Neutrophil (primary cell): ENCODE data around the gene ZNF14.
"Not testable (repeated sequence)": the region's sequence is repeated elsewhere in the genome, so short reads cannot be mapped to it uniquely, and the experiment has no call there.

Source experiments
- H3K27ac ChIP-seq: fragments of 200-600 bp; sonication (generic); 2 replicates; pipeline ENCODE4 v1.5.1; 2016; ENCODE audit warnings: mild to moderate bottlenecking, moderate library complexity
- H3K27me3 ChIP-seq: fragments of 200-600 bp; sonication (generic); 2 replicates; pipeline ENCODE4 v1.6.0; 2016; ENCODE audit warnings: mild to moderate bottlenecking
- H3K36me3 ChIP-seq: fragments of 200-600 bp; sonication (generic); 2 replicates; pipeline ENCODE4 v1.5.1; 2017
- H3K4me1 ChIP-seq, 2 experiments: fragments of 200-600 bp in 1 of 2; sonication (generic) in 1 of 2; 1 replicate in 1 of 2; 2 replicates in 1 of 2; pipeline versions ENCODE4 v1.5.1 to v1.6.1; 2013 to 2016; ENCODE audit warnings: low read depth in 1 of 2, low read length in 1 of 2, mild to moderate bottlenecking in 1 of 2, moderate library complexity in 1 of 2; ENCODE audit not compliant: control insufficient read depth in 1 of 2, insufficient read depth in 1 of 2
- H3K4me3 ChIP-seq, 2 experiments: fragments of 200-600 bp in 1 of 2; sonication (generic) in 1 of 2; 1 replicate in 1 of 2; 2 replicates in 1 of 2; pipeline ENCODE4 v1.5.1; 2013 to 2016; ENCODE audit warnings: low read depth in 1 of 2, low read length in 1 of 2, mild to moderate bottlenecking in 1 of 2, moderate library complexity in 1 of 2
- H3K9me3 ChIP-seq: fragments of 200-600 bp; sonication (generic); 2 replicates; pipeline ENCODE4 v1.5.1; 2016
- TF ChIP-seq, protein P1 (sequence below): fragments of 200-600 bp; sonication (generic); IDR thresholded peaks from 2 replicates; pipeline ENCODE4 v1.5.1; 2016; ENCODE audit warnings: antibody characterized with exemption

The ZNF14 gene

DNA sequence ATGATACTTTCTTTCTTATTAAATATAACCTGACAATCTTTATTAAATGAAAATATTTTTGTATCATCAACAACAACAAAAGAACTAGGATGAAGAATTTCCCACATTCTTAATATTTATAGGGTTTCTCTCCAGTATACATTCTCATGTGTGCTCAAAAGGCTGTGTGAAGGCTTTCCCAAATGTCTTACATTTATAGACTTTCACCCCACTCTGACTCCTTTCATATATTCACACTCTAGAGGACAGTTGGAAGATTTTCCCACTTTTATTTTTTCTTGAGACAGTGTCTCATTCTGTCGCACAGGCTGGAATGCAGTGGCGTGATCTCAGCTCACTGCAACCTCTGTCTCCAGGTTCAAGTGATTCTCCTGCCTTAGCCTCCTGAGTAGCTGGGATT lies 22.4 kb downstream of the ZNF14 start:
- H3K27ac ChIP-seq = no peak overlapping the region
- no peaks in the 10 kb centered on the region for H3K4me1 ChIP-seq
- TF ChIP-seq, protein P1, sequence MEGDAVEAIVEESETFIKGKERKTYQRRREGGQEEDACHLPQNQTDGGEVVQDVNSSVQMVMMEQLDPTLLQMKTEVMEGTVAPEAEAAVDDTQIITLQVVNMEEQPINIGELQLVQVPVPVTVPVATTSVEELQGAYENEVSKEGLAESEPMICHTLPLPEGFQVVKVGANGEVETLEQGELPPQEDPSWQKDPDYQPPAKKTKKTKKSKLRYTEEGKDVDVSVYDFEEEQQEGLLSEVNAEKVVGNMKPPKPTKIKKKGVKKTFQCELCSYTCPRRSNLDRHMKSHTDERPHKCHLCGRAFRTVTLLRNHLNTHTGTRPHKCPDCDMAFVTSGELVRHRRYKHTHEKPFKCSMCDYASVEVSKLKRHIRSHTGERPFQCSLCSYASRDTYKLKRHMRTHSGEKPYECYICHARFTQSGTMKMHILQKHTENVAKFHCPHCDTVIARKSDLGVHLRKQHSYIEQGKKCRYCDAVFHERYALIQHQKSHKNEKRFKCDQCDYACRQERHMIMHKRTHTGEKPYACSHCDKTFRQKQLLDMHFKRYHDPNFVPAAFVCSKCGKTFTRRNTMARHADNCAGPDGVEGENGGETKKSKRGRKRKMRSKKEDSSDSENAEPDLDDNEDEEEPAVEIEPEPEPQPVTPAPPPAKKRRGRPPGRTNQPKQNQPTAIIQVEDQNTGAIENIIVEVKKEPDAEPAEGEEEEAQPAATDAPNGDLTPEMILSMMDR = no peak
- peaks cover 74% of the 10 kb centered on the region for H3K9me3 ChIP-seq
- peaks cover 11% of the 10 kb centered on the region for H3K36me3 ChIP-seq
- H3K4me3 ChIP-seq = no peak overlapping the region
- no peaks in the 10 kb centered on the region for H3K27me3 ChIP-seq

DNA sequence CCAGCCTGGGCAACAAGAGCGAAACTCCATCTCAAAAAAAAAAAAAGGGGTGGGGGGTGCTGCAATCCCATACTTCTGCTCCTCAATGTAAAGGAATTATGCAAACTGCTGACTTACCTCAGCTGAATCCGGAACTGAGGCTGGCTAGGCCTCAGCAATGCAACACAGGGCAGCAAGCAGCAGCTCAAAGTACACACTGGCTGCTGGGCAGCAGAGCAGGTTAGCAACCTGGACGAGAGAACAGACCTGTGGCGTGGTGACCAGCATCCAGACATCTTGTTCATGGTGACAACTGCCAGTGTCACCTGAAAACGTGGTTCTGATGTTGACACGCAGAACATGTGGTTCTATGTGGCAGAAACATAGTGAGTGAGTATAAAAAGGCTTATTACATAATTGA lies 28.1 kb downstream of the ZNF14 start:
- Histone ChIP-seq H3K4me1 (no peaks in the 10 kb centered on the region), H3K27ac (no peak overlapping the region), H3K36me3 (no peaks in the 10 kb centered on the region), H3K4me3 (no peak overlapping the region), H3K9me3 (peaks cover 24% of the 10 kb centered on the region), H3K27me3 (no peaks in the 10 kb centered on the region)
- TF ChIP-seq, protein P1 = no peak

DNA sequence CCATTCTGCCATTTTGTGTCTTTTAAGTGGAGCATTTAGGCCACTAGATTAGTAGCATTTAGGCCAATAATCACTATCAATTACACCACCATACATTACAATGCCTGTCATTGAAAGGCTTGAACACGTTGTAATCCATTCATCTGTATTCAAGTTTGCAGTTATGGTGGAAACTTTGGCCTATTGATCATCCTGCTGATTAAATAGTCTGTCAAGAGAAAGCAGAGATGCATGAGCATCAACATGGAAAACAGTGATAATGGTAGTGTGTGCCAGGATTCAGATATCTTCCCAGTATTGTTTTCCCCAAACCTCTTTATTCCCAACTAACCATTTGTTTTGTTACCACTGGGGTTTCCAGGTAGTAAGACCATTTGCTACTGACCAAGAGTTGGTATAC lies 32.4 kb downstream of the ZNF14 start:
- not testable (repeated sequence) for H3K4me3 ChIP-seq, H3K36me3 ChIP-seq, H3K27me3 ChIP-seq, H3K9me3 ChIP-seq, H3K27ac ChIP-seq, H3K4me1 ChIP-seq

DNA sequence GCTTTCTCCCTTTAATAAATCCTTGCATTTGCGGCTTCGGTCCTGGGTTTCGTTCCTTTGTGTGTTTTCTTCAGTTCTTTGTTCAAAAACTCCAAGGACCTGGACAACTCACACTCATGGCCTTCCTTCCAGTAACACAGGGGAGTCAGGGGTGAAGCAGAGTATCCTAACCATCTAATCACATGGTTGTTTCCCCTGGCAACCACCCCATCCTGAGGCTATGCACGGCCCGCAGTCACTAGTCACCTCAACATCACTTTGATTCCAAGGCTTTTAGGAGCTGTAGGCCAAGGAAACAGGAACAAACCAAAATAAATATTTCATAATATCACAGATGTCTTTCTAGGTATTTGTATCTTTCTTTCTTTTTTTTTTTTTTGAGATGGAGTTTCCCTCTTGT lies 35.3 kb downstream of the ZNF14 start:
- H3K27ac ChIP-seq = no peak overlapping the region
- H3K4me1 ChIP-seq = no peaks in the 10 kb centered on the region
- peaks cover 5% of the 10 kb centered on the region for H3K9me3 ChIP-seq
- TF ChIP-seq, protein P1 = no peak
- H3K27me3 ChIP-seq = no peaks in the 10 kb centered on the region
- H3K36me3 ChIP-seq = no peaks in the 10 kb centered on the region
- H3K4me3 ChIP-seq = no peak overlapping the region

DNA sequence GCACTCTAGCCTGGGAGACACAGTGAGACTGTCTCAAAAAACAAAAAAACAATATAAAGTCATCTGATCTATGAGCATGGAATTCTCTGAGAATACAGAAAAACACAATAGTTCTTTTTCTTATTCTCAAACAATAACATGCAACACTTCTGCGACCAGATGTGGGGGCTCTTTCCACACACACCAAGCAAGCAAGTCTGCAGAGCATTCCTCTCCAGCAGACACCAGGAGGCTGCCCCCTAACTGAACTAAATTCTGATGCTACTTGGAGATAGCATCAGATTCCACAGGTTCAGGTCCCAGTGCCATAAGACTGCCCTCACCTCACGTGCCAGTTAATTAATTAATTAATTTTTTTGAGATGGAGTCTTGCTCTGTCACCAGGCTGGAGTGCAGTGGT lies 36.5 kb downstream of the ZNF14 start:
- H3K27me3 ChIP-seq = no peaks in the 10 kb centered on the region
- no peaks in the 10 kb centered on the region for H3K4me1 ChIP-seq
- TF ChIP-seq, protein P1 = no peak
- no peaks in the 10 kb centered on the region for H3K36me3 ChIP-seq
- no peak overlapping the region for H3K4me3 ChIP-seq
- H3K9me3 ChIP-seq = peaks cover 5% of the 10 kb centered on the region
- no peak overlapping the region for H3K27ac ChIP-seq

DNA sequence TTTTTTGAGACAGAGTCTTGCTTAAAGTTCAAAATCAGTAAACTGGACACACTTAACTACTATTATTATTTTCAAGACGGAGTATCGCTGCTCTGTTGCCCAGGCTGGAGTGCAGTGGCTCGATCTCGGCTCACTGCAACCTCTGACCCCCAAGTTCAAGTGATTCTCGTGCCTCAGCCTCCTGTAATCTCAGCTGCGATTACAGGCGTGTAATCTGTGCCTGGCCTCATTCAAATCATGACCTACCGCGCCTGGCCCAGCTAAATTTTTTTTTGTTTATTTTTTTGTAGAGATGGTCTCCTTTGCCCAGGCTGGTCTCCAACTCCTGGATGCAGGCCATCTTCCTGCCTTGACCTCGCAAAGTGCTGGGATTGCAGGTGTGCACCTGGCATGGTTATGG lies 41.2 kb downstream of the ZNF14 start:
- Histone ChIP-seq H3K27ac (no peak overlapping the region), H3K4me1 (no peaks in the 10 kb centered on the region), H3K27me3 (no peaks in the 10 kb centered on the region), H3K4me3 (no peak overlapping the region), H3K9me3 (peaks cover 6% of the 10 kb centered on the region), H3K36me3 (no peaks in the 10 kb centered on the region)
- TF ChIP-seq, protein P1 = no peak

DNA sequence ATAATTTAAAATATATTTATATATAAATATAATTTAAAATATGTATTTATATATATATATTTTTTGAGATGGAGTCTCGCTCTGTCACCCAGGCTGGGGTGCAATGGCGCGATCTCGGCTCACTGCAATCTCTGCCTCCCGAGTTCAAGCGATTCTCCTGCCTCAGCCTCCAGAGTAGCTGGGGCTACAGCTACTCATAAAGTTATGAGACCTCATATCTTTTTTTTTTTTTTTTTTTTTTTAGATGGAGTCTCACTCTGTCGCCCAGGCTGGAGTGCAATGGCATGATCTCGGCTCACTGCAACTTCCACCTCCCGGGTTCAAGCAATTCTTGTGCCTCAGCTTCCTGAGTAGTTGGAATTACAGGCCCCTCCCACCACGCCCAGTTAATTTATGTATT lies 43.9 kb downstream of the ZNF14 start:
- H3K9me3 ChIP-seq = peaks cover 16% of the 10 kb centered on the region
- H3K36me3 ChIP-seq, H3K4me3 ChIP-seq, H3K27ac ChIP-seq, H3K4me1 ChIP-seq, H3K27me3 ChIP-seq: not testable (repeated sequence)
